ENCODE results near the gene ZBTB7B.

- TF ChIP-seq CTCF (IDR thresholded peaks at IDR 0.05) (no peak), POLR2A (IDR thresholded peaks at IDR 0.05) (no peak)
These were observed 12.3 kb upstream of the ZBTB7B start for GRCh38 chr1:154990276-154990675.

Data from tibial nerve (tissue), 3 donors.